GM12878 (cell line): ENCODE results near the gene MYO15B. TPM values are rescaled to one million over a fixed set of nuclear protein-coding genes. Genes with fewer than 3 reads are reported as not detected.
A peak's percentile ranks its signal among the peaks of the same experiment; 100 is the strongest.

Experiments used
- BCL11A ChIP-seq: IDR thresholded peaks from 2 replicates; pipeline ENCODE4 v1.6.1; 2011; ENCODE audit warnings: low read depth, low read length
- ETV6 ChIP-seq, 2 experiments: fragments of 450-650 bp in 1 of 2; IDR thresholded peaks in 1 of 2; conservative IDR thresholded peaks in 1 of 2; 2 replicates each; pipeline ENCODE4 v1.6.1; 2014; ENCODE audit warnings: antibody characterized with exemption in 1 of 2, borderline replicate concordance in 1 of 2, low read depth in 1 of 2, mild to moderate bottlenecking in 1 of 2, moderate library complexity in 1 of 2
- GABPA ChIP-seq: IDR thresholded peaks from 2 replicates; pipeline ENCODE4 v1.6.1; 2014; ENCODE audit warnings: antibody characterized with exemption, low read depth, mild to moderate bottlenecking, inconsistent platforms
- KDM1A ChIP-seq: fragments of 200-600 bp; sonication (generic); IDR thresholded peaks from 2 replicates; pipeline ENCODE4 v1.6.1; 2016; ENCODE audit warnings: borderline replicate concordance
- MTA3 ChIP-seq: IDR thresholded peaks from 2 replicates; pipeline ENCODE4 v1.6.1; 2012; ENCODE audit warnings: low read length, inconsistent platforms, borderline replicate concordance
- NBN ChIP-seq: fragments of 450-650 bp; IDR thresholded peaks from 2 replicates; pipeline ENCODE4 v1.6.1; 2016
- NFIC ChIP-seq: IDR thresholded peaks from 2 replicates; pipeline ENCODE4 v1.6.1; 2012; ENCODE audit warnings: low read depth, mild to moderate bottlenecking, inconsistent platforms, low read length, moderate library complexity
- NFYB ChIP-seq: IDR thresholded peaks from 2 replicates; pipeline ENCODE4 v1.6.1; 2011; ENCODE audit warnings: low read depth, mild to moderate bottlenecking, low read length, improper control_type of control experiment, moderate library complexity; ENCODE audit not compliant: insufficient read depth
- SPI1 ChIP-seq: IDR thresholded peaks from 2 replicates; pipeline ENCODE4 v1.6.1; 2011; ENCODE audit warnings: low read depth, mild to moderate bottlenecking, low read length, moderate library complexity, borderline replicate concordance; ENCODE audit not compliant: insufficient read depth
- SREBF2 ChIP-seq: IDR thresholded peaks from 2 replicates; pipeline ENCODE4 v1.6.1; 2012; ENCODE audit warnings: mild to moderate bottlenecking, low read length
- TBL1XR1 ChIP-seq: IDR thresholded peaks from 2 replicates; pipeline ENCODE4 v1.6.1; 2012; ENCODE audit warnings: low read depth, low read length, improper control_type of control experiment
- TCF12 ChIP-seq: IDR thresholded peaks from 2 replicates; pipeline ENCODE4 v1.6.1; 2011; ENCODE audit warnings: low read depth, mild to moderate bottlenecking, low read length
- TCF3 ChIP-seq: IDR thresholded peaks from 2 replicates; pipeline ENCODE4 v1.6.1; 2012; ENCODE audit warnings: low read depth, mild to moderate bottlenecking, low read length, borderline replicate concordance; ENCODE audit not compliant: insufficient read depth
- TCF7 ChIP-seq: IDR thresholded peaks from 2 replicates; pipeline ENCODE4 v1.6.1; 2014; ENCODE audit warnings: antibody characterized with exemption, borderline replicate concordance
- ZNF274 ChIP-seq: IDR thresholded peaks from one replicate; pipeline ENCODE4 v1.8.0; 2011; ENCODE audit not compliant: insufficient read length, insufficient read depth
- polyA plus RNA-seq, 11 experiments: library from polyadenylated mRNA; depleted of rRNA in 4 of 11; unstranded in 6 of 11; stranded (reverse) in 5 of 11; fragments of >200 nt; fragmentation: Nextera tagmentation in 4 of 11; fragmentation: Illumina TruSeq in 1 of 11; extraction: Ambion mirVana in 4 of 11; extraction: Trizol in 1 of 11; gene quantifications; 1 replicate in 1 of 11; 2 replicates in 10 of 11; pipeline versions ENCODE4 v1.2.1 to v1.2.3, GENCODE V29; 2011 to 2016; ENCODE audit warnings: inconsistent platforms in 2 of 11, missing spikeins in 2 of 11, low read depth in 1 of 11
- total RNA-seq, 4 experiments: library from RNA; depleted of rRNA in 3 of 4; stranded (reverse); fragments of >200 nt in 3 of 4; fragmentation: Illumina TruSeq in 1 of 4; extraction: Trizol in 1 of 4; gene quantifications; 2 replicates each; pipeline versions ENCODE4 v1.2.1 to v1.2.3, GENCODE V29; 2013 to 2021
- TF ChIP-seq, protein P1 (sequence below): fragments of 450-650 bp; IDR thresholded peaks from 2 replicates; pipeline ENCODE4 v1.6.1; 2017; ENCODE audit warnings: mild to moderate bottlenecking, low read depth, inconsistent platforms; ENCODE audit not compliant: poor library complexity, severe bottlenecking
- TF ChIP-seq, protein P2 (sequence below): fragments of 150-350 bp; IDR thresholded peaks from 2 replicates; pipeline ENCODE4 v1.6.1; 2014; ENCODE audit warnings: mild to moderate bottlenecking, low read depth, low read length
- TF ChIP-seq, protein P3 (sequence below): fragments of 450-650 bp; formaldehyde crosslinking; IDR thresholded peaks from 2 replicates; pipeline ENCODE4 v1.4.0; 2020; ENCODE audit warnings: mild to moderate bottlenecking, moderate library complexity
- TF ChIP-seq, protein P4 (sequence below): fragments of 450-650 bp; IDR thresholded peaks from 2 replicates; pipeline ENCODE4 v1.6.1; 2017; ENCODE audit warnings: mild to moderate bottlenecking, moderate library complexity

The MYO15B gene
- total and polyA plus RNA-seq, 10 of the 15 experiments (the other 5 are each of a cell fraction or from before 2014, with no cell fraction given): 0.67 to 15.4 (median 2.3) TPM; not detected in 1

DNA sequence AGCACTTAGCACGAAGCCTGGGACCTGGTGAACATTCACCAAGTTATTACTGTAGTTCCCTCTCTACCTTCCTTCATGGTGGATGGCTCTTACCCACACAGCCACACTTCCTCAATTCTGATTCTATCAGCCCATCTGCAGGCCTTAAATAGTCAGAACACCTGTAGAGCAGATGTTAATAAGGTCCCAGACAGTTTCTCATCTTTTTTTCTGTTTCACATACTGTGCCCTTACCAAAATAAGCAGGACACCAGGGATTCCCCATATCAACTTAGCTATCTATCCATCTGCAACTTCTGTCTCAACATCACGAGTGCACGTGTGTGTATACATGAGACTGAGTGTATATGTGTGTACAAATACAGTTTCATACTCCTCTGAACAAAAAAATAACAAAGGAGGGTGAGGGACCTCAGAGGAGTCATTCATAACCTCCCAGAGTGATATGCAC is 76.5 kb downstream of the MYO15B start (continued):
- TF ChIP-seq, protein P1, sequence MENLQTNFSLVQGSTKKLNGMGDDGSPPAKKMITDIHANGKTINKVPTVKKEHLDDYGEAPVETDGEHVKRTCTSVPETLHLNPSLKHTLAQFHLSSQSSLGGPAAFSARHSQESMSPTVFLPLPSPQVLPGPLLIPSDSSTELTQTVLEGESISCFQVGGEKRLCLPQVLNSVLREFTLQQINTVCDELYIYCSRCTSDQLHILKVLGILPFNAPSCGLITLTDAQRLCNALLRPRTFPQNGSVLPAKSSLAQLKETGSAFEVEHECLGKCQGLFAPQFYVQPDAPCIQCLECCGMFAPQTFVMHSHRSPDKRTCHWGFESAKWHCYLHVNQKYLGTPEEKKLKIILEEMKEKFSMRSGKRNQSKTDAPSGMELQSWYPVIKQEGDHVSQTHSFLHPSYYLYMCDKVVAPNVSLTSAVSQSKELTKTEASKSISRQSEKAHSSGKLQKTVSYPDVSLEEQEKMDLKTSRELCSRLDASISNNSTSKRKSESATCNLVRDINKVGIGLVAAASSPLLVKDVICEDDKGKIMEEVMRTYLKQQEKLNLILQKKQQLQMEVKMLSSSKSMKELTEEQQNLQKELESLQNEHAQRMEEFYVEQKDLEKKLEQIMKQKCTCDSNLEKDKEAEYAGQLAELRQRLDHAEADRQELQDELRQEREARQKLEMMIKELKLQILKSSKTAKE: peak; percentile 93
- TF ChIP-seq, protein P2, sequence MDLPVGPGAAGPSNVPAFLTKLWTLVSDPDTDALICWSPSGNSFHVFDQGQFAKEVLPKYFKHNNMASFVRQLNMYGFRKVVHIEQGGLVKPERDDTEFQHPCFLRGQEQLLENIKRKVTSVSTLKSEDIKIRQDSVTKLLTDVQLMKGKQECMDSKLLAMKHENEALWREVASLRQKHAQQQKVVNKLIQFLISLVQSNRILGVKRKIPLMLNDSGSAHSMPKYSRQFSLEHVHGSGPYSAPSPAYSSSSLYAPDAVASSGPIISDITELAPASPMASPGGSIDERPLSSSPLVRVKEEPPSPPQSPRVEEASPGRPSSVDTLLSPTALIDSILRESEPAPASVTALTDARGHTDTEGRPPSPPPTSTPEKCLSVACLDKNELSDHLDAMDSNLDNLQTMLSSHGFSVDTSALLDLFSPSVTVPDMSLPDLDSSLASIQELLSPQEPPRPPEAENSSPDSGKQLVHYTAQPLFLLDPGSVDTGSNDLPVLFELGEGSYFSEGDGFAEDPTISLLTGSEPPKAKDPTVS: no peak
- TF ChIP-seq SREBF2 (no peak), GABPA (peak; percentile 55), NBN (peak; percentile 65; the same call in 1 of the 2 replicates), SPI1 (peak; percentile 98), ETV6 (conservative IDR thresholded peaks at IDR 0.05 in 1 of 2, IDR thresholded peaks at IDR 0.05 in 1 of 2; ENCODE audit: borderline replicate concordance in 1 of 2, low read depth in 1 of 2) (no peak), TCF12 (peak; percentile 98), NFIC (peak; percentile 91), TCF3 (peak; percentile 88; the same call in 1 of the 2 replicates), NFYB (no peak), ZNF274 (no peak), TBL1XR1 (0 out of 2 replicates have a peak, but pooled peaks have one; percentile 54), KDM1A (no peak), BCL11A (peak; percentile 56; the same call in 1 of the 2 replicates), MTA3 (peak; percentile 95; the same call in 1 of the 2 replicates), TCF7 (peak; percentile 47; the same call in 1 of the 2 replicates)
- TF ChIP-seq, protein P3, sequence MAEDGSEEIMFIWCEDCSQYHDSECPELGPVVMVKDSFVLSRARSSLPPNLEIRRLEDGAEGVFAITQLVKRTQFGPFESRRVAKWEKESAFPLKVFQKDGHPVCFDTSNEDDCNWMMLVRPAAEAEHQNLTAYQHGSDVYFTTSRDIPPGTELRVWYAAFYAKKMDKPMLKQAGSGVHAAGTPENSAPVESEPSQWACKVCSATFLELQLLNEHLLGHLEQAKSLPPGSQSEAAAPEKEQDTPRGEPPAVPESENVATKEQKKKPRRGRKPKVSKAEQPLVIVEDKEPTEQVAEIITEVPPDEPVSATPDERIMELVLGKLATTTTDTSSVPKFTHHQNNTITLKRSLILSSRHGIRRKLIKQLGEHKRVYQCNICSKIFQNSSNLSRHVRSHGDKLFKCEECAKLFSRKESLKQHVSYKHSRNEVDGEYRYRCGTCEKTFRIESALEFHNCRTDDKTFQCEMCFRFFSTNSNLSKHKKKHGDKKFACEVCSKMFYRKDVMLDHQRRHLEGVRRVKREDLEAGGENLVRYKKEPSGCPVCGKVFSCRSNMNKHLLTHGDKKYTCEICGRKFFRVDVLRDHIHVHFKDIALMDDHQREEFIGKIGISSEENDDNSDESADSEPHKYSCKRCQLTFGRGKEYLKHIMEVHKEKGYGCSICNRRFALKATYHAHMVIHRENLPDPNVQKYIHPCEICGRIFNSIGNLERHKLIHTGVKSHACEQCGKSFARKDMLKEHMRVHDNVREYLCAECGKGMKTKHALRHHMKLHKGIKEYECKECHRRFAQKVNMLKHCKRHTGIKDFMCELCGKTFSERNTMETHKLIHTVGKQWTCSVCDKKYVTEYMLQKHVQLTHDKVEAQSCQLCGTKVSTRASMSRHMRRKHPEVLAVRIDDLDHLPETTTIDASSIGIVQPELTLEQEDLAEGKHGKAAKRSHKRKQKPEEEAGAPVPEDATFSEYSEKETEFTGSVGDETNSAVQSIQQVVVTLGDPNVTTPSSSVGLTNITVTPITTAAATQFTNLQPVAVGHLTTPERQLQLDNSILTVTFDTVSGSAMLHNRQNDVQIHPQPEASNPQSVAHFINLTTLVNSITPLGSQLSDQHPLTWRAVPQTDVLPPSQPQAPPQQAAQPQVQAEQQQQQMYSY (CRISPR knock-in tag): no peak
- TF ChIP-seq, protein P4, sequence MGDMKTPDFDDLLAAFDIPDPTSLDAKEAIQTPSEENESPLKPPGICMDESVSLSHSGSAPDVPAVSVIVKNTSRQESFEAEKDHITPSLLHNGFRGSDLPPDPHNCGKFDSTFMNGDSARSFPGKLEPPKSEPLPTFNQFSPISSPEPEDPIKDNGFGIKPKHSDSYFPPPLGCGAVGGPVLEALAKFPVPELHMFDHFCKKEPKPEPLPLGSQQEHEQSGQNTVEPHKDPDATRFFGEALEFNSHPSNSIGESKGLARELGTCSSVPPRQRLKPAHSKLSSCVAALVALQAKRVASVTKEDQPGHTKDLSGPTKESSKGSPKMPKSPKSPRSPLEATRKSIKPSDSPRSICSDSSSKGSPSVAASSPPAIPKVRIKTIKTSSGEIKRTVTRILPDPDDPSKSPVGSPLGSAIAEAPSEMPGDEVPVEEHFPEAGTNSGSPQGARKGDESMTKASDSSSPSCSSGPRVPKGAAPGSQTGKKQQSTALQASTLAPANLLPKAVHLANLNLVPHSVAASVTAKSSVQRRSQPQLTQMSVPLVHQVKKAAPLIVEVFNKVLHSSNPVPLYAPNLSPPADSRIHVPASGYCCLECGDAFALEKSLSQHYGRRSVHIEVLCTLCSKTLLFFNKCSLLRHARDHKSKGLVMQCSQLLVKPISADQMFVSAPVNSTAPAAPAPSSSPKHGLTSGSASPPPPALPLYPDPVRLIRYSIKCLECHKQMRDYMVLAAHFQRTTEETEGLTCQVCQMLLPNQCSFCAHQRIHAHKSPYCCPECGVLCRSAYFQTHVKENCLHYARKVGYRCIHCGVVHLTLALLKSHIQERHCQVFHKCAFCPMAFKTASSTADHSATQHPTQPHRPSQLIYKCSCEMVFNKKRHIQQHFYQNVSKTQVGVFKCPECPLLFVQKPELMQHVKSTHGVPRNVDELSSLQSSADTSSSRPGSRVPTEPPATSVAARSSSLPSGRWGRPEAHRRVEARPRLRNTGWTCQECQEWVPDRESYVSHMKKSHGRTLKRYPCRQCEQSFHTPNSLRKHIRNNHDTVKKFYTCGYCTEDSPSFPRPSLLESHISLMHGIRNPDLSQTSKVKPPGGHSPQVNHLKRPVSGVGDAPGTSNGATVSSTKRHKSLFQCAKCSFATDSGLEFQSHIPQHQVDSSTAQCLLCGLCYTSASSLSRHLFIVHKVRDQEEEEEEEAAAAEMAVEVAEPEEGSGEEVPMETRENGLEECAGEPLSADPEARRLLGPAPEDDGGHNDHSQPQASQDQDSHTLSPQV: no peak
